OCI-LY7 (cell line): ENCODE results near the gene DSC1.

Experiments
- CTCF ChIP-seq: fragments of 200-600 bp; sonication (generic); conservative IDR thresholded peaks from 2 replicates; pipeline ENCODE4 v1.5.1; 2014; ENCODE audit warnings: mild to moderate bottlenecking, antibody characterized with exemption, low read length, moderate library complexity, mixed read lengths
- EZH2phosphoT487 ChIP-seq: fragments of 200-600 bp; sonication (generic); IDR thresholded peaks from 2 replicates; pipeline ENCODE4 v1.6.1; 2018; ENCODE audit warnings: low read depth, borderline replicate concordance, mild to moderate bottlenecking, mixed run types, antibody characterized with exemption, low read length, moderate library complexity, mixed read lengths

- no peak for TF ChIP-seq CTCF
- no peak for TF ChIP-seq EZH2phosphoT487
Observed at GRCh38 chr18:31125878-31126277, 36.8 kb downstream of the DSC1 start.
